DMS153 treated with DMSO at 0.1 percent for 48 hours (cell line): ENCODE measurements around the gene TMPRSS13.
"Not testable (repeated sequence)": the region's sequence is repeated elsewhere in the genome, so short reads cannot be mapped to it uniquely, and the experiment has no call there.

ENCODE experiments used
- DNase-seq: peaks from one replicate; lab custom pipeline; 2025; ENCODE audit not compliant: unreplicated experiment; lab: John Stamatoyannopoulos, UW

TMPRSS13 gene

DNA sequence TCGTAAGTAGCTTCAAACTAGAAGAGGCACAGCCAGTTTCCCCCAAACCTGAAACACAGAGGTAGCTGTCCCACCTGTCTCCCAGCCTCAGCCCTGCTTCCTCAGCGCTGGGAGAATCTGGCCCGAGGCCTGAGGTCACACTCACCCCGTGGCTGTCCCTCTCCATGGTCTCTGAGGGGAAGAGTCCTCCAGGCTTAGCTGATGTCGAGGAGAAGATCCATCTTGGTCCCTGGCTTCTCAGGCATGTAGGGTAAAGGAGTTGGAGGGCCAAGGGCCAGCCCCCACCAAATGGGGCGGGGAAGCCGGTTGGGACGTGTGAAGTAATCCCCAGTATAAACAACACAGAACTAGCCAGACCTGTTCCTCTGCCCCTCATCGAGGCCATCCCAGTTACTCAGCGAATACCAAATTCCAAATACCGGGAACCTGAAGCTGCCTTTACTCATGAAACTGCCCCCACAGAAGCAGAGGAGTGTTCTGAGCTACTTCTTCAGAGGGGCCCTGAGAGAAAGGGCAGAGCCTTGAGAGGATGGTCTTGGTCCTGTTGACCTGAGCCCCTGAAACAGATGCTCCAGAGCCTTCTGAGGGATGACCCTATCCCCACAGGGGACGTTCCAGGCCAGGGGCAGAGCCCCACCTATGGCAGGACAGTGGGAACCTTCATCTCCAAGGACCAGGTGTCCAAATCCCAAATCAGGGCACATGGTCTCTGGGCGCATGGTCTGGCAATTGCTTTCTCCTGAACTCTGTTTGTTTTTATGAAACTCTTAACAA lies at the start of gene TMPRSS13:
Gene TMPRSS13, minus strand, starts transcription at position 261 of the 774 bp plus-strand sequence. Its CDS starts 95 bp downstream, at position 166.
- DNase-seq, result no peak

DNA sequence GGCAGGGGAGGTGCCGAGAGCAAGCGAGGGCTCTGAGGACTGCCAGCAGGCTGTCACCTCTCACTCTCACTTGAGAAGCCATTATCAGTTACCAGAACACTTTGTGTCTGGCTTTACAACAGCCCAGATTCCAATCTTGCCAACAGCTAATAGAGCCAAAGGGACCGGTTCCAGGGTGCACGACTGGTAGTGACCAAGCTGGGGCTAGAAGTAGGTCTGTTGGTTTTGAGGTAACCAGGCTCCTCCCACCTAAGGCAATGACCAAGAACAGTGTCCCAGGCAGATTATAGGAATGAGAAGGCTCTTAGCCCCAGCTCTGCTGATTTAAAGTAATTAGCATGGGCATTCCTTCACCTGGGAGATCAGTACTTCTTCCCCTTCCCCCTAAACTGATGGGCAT lies 49.8 kb upstream of the TMPRSS13 start:
- no peak for DNase-seq

DNA sequence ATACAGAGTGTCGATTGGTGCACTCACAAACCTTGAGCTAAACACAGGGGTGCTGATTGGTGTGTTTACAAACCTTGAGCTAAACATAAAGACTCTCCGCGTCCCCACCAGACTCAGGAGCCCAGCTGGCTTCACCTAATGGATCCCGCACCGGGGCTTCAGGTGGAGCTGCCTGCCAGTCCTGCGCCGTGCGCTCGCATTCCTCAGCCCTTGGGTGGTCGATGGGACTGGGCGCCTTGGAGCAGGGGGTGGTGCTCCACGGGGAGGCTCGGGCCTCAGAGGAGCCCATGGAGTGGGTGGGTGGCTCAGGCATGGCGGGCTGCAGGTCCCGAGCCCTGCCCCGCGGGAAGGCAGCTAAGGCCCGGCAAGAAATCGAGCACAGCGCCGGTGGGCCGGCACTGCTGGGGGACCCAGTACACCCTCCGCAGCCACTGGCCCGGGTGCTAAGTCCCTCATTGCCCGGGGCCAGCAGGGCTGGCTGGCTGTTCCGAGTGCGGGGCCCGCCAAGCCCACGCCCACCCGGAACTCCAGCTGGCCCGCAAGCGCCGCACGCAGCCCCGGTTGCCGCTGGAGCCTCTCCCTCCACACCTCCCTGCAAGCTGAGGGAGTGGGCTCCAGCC lies 49.2 kb upstream of the TMPRSS13 start:
- DNase-seq, result not testable (repeated sequence)

DNA sequence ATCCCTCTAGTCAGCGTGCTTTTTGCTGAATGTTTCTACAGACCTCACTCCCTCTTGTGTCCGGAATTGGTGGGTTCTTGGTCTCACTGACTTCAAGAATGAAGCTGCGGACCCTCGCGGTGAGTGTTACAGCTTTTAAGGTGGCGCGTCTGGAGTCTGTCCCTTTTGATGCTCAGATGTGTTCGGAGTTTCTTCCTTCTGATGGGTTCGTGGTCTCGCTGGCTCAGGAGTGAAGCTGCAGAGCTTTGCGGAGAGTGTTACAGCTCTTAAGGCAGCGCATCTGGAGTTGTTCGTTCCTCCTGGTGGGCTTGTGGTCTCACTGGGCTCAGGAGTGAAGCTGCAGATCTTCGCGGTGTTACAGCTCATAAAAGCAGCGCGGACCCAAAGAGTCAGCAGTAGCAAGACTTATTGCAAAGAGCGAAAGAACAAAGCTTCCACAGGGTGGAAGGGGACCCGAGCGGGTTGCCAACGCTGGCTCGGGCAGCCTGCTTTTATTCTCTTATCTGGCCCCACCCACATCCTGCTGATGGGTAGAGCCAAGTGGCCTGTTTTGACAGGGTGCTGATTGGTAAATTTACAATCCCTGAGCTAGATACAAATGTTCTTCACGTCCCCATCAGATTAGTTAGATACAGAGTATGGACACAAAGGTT lies 48.5 kb upstream of the TMPRSS13 start:
- DNase-seq, result not testable (repeated sequence)

DNA sequence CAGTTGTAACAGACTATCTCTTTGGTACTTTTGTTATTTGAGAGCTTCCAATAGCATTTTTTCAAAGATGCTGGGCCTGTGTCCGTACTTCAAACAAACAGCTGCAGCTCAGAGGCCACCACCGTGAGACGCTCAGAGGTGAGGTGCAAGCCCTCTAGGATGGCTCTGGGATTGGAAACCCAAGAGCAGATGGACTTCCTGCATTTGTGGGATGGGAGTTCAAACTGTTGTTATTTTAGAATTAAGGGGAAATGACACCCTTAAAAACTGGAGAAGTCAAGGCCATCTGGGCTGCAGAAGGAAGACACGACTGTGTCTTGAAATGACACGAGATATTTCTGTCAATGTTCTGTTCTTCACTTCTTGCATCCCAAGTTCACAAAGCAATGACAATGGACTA lies 47.8 kb upstream of the TMPRSS13 start:
- DNase-seq, result no peak

DNA sequence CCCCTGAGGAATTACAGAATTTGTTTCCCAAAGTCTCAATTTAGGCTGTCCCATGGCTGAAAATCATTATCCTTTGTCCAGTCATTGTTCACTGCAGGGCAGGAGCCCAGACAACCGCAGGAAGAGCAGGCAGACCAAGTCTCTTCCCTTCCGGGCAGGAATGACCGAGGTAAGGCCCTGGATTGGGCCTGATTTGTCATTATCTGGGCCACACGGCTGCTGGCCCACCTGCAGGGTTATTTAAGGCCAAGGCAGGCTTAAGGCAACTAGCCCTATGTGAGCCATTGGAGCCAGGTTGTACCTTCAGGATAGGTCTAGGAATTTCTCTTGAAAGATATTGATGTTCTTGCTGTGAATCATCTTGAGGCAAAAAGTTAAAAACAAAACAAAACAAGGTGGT lies 47.2 kb upstream of the TMPRSS13 start:
- DNase-seq, result no peak

DNA sequence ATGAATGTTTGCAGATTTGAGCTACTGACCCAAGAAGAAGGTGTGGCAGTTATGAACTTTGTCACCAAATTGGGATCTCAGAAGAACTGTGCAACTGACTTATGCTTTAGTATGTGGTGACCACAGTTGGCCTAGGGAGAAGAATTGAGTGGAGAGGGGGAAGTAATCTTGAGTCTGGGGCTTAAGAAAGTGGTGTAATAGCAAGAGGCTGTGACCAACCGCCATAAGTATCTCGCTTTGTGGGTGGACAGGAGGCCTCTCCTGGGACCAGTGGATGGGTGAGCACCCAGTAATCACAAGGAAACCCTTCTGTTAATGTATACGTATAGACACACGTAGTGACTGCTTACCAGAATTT lies 44.3 kb upstream of the TMPRSS13 start:
- no peak for DNase-seq

DNA sequence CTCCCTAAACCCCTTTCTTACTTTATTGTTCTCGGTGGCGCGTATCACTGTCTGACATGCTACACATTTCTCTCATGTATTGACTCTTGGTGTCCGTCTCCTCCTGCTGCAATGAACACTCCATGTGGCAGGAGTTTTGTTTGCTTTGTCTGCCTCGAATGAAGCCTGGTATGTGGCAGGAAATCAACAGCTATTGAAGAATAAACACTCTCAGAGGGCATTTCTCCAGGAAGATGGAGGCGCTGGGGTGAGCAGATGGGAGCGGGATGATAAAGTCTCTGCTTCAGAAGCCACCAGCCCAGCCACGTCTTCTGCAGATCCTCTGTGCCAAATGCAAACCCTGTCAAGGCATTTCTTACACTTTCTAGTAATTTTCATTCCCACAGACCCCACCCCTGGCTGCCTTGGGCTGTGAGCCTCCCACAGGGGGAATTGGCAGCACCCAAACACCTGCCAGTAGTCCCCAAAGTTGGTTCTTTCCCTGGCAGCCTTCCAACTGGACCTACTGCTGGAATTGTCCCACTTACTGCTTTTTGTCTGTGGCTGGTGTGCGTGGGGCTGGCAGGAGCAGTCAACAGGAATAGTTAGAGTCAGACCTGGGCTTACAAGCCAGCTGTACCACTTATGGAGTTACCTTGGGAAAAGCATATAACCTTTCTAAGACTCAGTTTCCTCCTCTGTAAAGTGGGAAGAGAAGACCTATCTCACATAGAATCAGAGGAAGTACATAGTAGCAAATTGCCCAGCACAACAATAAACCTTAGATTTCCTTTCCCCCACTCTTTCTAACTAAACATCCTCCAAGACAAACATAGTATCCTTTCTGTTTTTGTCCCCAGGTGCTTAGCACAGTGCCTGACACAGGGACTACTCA lies 43.7 kb upstream of the TMPRSS13 start:
- DNase-seq, result peak; percentile 64

DNA sequence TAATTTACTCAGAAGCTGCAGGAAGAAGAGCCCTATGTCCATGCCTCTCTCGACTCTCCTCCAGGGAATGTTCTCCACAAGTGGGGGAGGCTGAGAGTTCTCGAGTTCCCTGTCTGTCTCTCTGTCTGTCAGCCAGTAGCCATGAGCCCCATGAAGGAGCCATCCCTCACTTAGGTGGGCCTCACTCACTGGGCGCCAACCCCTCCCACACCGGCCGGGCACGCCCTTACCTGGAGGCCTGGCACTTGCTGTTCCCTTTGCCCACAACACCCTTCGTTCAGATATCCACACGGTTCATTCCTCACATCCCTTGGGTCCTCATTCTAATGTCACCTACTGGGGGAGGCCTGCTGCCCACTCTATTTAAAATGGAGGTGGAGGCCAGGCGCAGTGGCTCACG lies 42.8 kb upstream of the TMPRSS13 start:
- no peak for DNase-seq

DNA sequence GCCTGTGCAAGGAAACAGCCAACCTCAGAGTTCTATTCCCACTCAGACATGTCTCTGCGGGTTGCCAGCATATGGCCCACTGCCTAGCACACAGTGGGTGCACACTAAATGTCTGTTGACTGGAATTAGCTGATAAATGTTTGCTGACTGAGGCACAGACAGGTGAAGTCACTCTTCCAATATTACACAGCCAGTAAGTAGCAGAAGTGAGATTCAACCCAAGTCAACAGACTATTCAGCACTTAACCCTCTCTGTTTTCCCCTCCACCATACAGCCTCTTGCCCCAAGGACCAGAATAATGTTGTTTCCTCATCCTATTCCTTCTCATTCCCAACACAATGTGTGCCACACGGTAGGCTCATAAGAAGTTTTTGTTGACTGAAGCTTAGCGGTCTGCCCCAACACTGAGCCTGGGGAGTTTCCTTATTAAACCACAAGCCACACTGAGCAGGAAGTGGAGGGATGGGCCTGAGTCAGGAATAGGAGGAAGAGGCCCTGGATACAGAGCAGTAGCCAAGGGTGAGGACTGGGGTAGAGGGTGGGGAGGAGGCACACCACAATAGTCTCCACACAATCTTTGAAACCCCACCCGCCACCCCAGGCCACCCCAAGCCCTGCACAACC lies 41.3 kb upstream of the TMPRSS13 start:
- DNase-seq, result no peak

DNA sequence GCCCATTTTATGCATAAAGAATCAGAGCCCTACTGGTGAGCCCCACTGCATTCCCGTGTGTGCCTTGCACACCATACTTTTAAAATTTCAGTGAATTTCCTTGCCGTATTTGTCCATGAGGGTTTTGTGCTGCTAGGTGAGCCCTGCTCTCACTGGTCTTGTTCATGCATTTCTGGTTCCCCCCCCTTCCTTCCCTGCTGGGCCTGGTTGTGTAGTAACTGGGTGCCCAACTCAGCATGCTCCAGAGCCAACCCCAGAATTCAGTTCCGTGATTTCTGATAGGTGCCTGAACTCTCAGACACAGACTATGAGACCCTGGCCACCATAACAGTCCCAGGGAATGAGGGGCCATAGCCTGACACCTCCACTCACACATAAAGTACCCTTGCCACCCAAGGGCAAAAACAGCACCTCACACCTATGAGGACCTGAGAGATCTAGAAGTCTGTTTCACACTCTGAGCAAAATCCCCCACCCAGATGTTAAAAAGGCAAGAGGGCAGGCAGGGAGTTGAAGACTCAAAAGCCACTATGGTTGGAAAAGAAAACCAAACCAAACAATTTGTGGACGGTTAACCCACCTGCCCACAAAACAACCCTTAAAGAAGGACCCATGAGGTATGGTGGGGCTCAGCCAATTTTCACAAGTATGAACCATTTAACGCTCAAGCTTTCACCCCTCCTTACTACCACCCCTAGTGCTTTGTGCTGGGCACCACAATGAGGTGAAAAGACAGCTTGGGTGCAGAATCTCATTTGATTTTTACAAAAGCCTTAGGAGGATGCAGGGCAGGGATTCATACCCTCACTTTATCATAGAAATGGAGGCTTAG lies 40.2 kb upstream of the TMPRSS13 start:
- no peak for DNase-seq

DNA sequence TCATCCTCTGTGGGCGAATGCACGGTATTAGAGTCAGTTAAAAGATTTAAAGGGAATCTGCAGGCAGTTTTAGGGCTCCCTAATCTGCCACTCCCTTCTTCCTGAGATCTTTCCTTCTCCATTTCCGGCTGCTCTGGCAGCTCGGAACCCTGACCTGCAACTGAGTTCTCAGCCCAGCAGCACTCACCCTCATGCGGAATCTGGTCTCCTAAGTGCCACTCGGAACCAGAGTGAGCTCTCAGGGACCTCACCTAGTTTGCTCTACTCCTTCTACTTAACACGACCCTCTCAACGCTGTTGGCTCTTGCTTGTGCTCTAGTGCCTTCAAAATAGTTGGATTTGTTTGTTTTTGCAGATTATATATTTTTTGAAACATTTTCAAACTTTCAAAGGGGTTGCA lies 37.7 kb upstream of the TMPRSS13 start:
- no peak for DNase-seq

DNA sequence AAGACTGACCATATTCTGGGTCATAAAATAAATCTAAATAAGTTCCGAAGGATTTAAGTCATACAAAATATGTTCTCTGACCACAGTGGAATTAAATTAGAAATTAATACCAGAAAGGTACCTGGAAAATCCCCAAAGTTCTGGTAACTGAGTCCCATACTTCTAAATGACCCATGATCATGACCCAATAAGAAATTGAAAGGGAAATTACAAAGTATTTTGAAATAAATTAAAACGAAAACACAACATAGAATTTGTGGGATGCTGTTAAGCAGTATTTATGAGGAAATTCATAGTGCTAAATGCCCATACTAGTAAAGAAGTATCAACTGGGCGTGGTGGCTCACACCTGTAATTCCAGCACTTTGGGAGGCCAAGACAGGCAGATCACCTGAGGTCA lies 33.6 kb upstream of the TMPRSS13 start:
- DNase-seq, result no peak

DNA sequence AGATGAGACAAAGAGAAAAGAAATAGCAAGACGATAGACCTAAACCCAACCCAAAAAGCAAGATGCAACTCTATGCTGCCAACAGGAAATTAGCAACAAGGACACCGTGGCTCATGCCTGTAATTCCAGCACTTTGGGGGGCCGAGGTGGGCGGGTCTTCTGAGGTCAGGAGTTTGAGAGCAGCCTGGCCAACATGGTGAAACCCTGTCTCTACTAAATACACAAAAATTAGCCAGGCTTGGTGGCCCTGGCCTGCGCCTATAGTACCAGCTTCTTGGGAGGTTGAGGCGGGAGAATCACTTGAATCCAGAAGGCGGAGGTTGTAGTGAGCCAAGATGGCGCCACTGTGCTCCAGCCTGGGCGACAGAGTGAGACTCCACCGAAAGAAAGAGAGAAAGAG lies 32.7 kb upstream of the TMPRSS13 start:
- no peak for DNase-seq

DNA sequence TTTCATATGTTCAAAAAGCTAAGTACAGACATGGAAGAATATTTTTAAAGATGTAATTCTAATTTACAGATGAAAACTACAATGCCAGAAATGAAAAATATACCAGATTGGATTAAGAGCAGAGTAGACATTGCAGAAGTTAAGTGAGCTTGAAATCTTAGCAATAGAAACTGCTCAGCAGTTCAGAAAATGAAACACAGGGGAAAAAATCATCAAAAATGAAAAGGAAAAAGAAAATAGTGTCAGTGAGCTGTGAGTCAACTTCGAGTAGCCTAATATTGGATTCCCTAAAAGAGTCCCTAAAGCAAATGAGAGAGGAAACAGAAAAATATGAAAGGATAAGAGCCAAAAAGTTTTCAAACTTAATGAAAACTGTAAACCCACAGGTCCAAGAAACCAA lies 31.2 kb upstream of the TMPRSS13 start:
- DNase-seq, result no peak

DNA sequence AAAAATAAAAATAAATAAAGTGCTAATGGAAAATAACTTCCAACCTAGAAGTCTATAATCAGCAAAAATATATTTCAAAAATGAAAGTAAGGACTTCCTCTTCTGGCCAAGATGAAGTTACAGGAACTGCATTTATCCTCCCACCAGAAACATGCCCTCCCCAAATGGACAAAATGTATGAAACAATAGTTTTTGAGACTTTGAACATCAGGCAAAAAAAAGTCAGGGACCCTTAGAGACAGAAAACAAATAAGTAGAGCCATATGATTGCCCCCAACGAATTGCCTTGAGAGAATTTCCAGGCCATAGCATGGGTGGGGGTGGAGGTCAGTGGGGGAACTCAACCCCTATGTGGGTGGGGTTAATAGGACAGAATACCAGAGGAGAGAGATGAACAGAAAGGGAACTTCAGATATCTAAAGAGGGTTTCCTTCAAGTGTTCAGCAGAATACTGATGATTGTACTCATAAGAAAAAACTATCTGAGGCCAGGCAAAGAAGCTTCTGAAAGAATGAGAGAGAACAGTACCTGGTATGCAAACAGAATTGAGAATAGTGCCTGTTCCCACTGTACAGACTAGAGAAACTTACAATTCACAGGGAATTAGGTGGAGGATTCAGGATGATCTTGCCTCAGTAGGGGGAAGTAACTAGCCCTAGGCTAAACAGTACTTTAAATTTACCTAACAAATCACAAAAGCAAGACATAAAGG lies 30.4 kb upstream of the TMPRSS13 start:
- DNase-seq, result no peak

DNA sequence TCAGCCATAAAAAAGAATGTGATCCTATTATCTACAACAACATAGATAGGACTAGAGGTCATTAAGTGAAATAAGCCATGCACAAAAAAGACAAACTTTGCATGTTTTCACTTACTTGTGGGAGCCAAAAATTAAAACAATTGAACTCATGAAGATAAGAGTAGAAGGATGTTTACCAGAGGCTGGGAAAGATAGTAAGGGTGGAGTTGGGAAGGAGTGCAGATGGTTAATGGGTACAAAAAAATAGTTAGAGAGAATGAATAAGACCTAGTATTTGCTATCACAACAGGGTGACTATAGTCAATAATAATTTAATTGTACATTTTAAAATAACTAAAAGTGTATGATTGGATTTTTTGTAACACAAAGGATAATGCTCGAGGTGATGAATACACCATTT lies 29.7 kb upstream of the TMPRSS13 start:
- no peak for DNase-seq

DNA sequence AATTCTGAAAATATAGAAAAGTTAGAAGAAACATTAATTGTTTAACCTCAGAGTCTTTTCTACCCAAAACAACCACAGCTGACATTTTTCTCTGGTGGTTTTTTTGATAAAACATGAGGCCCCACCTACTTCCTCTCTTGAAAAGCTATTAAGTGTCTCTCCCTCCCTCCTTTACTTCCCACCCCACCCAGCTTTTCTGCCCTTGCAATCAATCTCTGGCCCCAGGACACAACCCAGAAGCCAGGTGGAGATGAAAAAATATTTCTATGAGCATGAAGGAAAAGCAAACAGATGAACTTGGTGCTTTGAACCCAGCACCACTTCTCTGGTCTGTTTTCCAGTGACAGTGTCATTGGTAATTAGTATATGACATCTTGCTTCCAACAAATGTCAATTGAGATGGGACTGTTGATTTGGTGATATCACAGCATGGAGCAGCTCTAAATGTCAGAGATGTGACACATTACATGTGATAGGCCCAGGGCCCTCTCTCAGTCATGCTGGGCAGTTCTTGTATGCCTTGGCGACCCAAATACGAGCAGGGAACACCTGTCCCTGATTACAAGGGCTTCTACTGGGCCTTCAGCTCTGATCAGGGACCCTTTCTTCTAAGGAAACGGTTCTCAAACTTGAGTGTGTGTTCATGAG lies 23.9 kb upstream of the TMPRSS13 start:
- DNase-seq, result no peak
